Inflammatory macrophage (primary cell): ENCODE measurements around the gene FOXI1.

ENCODE experiments used
- DNase-seq, 2 donors: peaks; one replicate each; pipeline ENCODE4 v3.0.0-alpha.2; 2020 to 2022

FOXI1 gene

DNA sequence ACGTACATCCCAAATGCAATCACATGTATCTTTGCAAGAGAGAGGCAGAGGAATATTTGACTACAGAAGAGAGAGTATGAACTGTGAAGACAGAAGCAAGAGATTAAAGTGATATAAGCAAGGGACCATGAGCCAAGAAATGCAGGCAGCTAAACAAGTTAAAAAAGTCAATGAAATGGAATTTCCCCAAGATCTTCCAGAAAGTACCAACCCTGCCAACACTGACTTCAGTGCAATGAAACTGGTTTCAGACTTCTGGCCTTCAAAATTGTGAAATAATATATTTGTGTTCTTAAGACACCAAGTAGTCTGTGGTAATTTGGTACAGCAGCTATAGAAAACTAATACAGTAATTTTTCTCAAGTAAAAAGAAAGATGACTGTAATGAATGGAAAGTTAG is 20.9 kb downstream of the FOXI1 start:
- DNase-seq, result no peak

DNA sequence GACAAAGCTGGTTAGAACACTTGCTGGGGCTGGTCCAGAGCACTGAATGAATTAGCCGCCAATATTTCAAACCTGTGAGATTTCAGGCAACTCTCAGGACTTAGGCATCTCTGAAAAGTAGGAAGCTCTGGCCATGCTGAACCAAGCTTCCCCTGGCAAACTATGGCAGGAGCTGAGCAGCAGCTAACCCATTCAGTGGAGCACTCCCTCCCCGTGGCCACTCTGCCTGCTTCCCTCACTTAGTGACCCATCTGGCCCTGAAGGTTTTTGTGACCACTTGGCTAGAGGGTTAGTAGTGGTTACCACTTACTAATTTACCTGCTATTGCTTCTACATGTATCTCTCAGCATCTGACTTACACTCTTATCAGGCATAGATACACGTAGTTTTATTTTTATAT is 25.5 kb downstream of the FOXI1 start:
- DNase-seq, result no peak

DNA sequence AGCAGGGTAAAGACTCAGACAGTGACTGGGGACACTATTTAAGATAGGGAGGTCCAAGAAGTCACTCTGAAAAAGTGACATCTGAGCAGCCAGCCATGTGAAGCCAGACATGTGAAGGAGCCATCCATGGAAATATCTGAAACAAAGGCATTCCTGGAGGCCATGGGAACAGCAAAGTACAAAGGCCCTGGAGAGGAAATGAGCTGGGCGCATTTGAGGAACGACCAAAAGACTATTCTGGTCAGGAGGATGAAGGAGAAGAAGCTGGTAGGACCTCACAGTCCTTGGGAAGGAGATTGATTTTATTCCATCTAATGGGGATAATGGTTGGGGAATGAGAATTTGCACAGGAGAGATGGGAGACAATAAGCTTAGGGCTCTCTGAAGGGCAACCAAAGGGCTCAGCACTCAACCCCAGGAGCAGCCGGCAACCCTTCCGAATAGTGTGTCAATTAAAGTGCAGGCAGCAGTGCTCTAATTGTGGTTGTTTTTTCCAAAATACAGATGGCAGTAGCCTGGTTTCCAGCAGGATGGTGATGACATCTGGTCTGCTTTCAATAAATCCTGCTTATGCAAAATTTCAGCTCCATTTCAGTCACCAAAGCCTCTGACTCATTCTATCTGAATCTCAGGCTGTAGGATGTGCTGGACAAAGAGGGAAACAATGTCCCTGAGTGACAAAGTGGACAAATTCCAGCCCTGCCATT is 26.7 kb downstream of the FOXI1 start:
- DNase-seq, result no peak

DNA sequence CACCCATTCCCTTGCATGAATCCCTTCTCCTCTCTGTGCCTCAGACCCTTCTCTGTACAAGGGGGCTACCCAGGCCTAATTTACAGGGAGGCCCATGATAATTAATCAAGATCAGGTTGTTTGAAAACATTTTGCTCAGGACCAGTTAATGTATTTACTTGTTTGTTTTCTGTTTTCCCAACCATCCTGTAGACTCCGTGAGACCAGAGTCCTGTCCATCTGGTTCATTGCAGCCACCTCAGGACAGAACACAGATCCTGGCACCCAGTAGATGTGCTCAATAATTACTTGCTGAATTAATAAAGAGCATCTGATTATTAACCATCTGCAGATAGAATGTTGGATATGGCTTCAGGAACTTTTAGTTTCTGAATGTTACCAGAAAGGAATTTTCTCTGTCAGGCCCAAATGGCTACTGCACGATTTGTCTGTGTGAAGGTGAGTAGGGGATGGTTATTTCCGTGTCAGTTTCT is 27.3 kb downstream of the FOXI1 start:
- DNase-seq, result no peak

DNA sequence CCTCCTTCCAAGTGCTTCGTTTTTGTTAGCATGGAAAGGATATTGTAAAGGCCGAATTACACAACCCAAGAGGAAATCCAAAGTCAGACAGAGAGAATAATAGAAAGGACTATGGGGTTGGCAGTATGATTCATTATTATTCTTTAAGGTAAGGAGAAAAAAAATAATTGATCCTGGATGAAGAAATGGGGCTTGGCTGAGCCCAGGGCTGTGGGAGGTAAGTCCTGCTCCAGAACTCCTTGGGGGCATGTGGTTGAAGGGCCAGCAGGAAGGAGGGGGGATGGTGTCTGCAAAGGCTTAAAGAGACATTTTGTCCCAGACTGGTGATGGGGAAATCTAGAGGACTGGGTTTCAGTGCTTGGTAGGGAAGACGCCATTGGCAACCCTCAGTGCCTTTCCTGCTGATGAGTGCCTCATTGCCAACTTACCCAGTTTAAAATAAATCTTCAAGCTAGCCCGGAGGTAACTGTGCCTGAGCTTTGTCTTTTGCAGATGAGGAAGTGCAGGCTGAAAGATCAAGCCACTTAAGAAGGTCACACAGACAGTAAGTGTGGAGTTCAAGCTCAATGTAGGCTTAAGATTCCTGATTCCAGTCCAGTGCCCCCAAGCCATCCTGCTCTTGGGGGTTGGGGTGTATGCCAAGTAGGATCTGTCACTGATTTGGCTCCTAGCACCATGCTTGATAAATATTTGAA is 30.2 kb downstream of the FOXI1 start:
- no peak for DNase-seq

DNA sequence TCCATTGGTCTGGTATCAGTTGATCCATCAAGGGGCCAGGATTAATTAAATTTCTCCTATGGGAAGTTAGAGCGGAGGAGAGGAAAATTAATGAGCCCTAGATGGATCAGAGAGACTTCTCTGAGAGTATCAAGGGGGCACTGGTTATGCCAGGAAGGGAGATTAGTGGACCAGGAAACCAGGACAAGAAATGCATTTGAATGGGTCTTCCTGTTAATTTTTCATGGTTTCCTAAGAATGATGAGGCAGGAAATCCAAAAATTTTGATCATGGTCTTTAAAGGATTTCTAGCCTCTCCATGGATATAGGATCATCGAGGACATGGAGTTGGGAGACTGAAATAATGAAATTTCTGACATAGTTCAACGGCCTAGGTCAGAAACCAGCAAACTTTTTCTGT is 30.8 kb downstream of the FOXI1 start:
- DNase-seq, result no peak

DNA sequence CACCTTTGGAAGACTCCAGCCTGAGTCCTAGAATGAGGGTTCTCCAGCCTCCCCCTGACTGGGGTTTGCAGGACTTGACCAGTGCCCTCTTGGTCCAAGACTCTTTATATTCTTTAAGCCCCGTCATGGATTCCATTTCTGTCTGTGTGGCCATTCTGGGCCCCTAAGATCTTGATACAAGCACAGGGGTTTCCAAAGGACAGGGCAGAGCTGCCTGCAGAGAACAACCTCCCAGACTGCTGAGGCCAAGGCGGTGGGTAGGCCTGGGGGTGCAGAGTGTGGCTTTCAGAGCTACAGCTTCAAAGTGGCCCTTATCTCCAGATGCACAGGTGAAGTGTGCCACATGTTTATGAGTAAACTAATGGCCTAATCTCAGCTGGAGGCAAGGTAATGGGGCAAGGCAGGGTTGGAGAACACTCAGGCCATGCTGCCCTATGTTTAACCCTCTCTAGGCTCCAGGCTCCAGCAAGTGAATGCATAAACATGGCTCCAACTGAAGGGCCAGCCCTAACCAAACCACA is 32.1 kb downstream of the FOXI1 start:
- no peak for DNase-seq

DNA sequence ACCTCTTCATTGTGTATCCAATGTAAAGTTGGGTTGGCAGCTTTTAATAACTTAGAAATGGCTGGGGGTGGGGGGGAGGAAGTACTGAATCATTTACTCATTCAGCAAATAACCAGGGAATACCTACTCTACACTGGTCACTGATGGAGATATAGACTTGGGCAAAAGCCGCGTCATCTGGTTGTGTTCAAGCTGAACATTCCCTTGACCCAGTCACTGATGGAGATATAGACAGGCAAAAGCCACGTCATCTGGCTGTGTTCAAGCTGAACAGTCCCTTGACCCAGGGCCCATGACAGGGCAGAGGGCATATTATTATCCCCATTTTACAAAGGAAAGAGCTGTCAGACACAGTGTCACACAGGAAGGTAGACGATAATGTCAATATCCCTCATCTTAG is 32.6 kb downstream of the FOXI1 start:
- DNase-seq, result no peak

DNA sequence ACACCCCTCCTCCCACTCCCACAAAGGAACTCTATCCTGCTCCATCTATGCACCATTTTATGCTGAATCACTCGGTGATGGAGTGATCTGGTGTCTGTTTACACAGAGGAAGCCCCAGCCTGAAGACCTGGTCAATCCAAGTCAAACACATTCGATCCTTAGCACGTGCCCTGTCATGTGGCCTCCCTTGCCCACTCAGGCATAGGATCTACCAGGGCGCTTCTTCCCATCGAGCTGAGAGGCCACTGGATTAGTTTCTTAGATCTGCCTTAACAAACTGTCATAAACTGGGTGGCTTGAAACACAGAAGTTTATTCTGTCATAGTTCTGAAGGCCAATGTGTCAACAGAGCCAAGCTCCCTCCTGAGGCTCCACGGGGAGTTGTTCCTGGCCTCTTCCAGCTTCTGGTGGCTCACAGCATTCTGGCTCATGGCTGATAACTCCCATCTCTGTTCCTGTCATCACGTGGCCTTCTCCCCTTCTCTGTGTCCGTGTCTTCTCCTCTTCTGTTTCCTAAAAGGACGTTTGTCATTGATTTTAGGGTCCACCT is 34.2 kb downstream of the FOXI1 start:
- DNase-seq, result no peak

DNA sequence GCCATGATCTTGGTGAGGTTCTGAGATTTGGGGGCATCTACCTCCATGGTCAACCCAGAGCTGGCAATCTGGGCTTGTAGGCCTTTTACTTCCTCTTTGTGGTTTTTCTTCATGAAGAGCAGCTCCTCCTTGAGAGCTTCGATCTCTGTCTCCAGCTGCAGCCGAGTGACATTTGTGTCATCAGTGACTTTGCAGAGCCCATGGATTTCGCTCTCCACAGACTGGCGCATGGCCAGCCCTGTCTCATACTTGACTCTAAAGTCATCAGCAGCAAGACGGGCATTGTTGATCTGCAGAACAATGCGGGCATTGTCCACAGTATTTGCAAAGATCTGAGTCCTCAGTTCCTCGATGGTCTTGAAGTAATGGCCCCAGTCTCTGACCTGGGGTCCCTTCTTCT is 35.5 kb downstream of the FOXI1 start:
- DNase-seq, result peak; percentile 47 to 62

DNA sequence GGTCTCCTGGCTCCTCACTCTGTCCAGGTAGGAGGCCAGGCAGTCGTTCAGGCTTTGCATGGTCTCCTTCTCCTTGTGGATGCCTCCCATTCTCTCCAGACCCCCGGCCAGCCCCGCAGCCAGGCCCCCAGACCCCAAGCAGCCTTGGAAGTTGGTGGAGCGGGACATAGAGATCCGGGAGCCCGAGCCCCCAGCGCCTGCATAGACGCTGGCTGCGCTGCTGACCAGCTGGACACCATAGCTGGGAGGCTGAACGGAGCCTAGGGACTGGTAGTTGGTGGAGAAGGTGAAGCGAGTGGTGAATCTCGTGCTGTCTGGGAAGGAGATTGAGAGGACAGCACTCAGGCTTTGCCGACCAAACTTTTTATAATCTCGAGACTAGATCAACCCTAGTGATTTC is 35.9 kb downstream of the FOXI1 start:
- DNase-seq, result no peak

DNA sequence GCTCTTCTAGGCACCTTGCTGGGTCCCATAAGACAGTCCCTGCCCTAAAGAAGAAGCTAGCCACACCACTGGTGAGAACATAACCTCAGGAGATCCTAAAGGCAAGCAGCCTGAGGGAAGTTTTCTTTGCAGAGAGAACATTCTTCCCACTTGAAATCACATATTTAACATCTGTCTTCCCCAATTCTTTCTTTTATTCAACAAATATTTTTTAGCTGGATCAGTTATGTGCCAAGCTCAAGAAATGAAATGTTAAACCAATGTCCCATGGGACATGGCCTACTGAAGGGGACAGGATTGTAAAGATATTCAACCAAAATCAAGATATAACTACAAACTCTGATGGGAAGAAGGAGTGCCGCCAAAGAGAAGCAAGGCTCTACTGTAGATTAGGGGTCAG is 36.5 kb downstream of the FOXI1 start:
- no peak for DNase-seq

DNA sequence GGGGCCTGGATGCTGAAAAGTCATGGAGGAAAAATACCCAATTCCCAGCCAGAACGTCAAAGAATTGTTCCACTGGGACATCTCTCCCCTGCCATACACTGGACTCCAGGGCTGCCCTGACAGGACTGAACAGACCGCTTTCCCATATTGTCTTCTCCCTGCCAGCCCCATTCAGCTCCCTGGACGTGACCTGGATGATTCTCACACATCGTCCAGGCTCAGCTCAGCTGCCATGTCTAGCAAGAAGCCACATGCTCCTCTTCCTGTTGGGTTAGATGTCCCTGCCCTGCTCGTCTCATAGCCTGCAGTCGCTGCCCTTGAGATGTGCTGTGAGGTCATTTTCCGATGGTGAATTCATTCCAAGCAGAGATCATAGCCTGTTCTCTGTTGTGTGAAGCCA is 37.4 kb downstream of the FOXI1 start:
- no peak for DNase-seq

DNA sequence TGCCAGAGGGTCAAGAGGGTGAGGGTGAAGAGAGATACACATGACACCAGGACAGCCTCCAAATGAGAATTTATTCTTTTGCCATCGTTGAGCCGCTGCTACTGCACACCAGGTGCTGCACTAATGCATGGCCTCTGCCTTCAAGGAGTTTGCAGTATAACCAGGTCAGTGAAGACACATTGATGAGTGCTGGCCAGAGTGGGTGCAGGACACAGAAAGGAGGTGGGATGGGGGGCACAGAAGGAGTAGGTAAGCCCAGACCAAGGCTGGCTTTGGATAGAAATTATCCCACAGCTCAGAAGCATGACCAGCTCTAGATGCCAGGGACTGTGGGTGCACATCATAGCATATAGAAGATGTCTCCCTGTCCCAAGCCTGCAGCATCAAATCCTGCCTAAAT is 38.0 kb downstream of the FOXI1 start:
- DNase-seq, result no peak

DNA sequence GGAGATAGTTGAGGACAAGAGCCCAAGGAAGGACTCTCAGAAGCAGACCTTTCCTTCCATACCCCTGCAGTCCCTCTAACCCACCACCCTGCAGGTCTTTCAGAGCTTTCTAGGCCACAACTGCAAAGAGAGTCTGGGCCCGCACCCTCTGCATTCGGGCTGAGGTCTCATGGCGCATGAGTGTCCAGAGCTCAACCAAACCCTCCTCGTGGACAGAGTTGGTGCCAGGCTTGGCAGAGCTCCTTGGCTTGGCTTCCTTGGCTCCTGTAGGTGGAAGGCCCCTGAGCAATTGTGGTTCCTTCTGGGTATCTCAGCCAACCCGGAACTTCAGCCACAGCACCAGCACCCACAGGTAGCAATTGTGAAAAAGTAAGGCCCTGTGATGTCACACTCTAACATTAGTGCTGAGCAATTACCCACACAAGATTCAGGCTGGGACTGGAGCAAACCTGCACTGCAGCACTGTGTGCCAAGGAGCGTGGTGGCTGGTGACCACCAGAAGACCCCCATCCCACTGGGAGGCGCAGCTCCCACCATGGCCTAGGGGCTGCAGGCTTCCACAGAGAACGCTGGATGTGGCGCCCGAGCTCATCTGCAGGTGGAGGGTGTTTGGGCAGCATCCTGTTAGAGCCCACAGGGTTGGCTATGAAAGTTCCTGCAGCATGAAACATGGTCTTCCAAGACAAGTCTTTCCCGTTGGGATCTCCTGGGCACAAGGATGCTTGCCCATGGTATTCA is 38.8 kb downstream of the FOXI1 start:
- DNase-seq, result no peak

DNA sequence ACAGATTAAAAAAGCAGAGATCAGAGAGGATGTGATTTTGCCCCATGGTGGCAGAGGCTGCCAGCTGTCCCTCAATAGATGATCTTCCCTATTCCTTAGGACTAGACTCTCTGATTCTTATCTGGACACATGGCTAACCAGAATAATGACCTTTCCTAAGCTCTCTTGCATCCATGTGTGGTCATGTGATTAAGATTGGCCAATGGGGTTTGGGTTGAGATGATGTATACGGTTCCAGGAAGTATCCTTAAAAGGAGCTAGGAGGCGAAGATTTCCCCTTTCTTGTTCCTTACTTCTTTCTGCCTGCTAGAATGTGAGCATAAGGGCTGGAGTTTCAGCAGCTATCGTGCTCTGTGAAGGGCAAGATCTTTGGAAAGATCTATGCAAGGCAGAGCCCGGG is 39.8 kb downstream of the FOXI1 start:
- DNase-seq, result peak; percentile 64 to 85

DNA sequence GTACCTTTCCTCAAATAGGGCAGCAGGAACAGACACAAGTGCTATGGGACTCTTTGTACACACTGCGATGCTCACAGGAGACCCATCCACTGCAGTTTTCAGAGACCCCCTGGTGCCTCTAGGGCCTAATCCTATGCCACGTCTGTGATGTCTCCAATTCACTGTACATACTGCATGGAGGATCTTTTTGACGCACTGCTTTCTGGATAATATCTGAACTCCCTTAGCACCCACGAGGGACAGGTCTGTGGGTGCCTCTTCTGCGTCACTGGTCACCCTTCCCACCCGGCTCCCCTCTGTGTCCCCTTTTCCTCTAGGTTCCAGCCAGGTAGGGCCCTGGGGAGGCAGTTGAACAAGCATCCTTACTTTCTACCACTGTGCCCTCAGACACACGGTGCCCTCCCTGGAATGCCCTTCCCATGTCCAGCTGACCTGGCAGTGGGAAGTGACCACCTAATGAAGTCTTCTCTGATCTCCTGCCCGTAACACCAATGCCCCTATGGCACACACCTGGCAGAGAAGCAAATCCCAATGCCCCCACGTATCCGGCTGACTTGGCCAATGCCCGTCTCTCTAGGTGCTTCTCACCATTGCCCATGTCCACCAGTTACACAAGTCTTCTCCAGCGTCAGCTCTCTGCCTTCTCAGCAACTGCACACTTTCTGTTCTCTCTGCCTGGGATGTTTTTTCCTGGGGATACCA is 41.5 kb downstream of the FOXI1 start:
- no peak for DNase-seq

DNA sequence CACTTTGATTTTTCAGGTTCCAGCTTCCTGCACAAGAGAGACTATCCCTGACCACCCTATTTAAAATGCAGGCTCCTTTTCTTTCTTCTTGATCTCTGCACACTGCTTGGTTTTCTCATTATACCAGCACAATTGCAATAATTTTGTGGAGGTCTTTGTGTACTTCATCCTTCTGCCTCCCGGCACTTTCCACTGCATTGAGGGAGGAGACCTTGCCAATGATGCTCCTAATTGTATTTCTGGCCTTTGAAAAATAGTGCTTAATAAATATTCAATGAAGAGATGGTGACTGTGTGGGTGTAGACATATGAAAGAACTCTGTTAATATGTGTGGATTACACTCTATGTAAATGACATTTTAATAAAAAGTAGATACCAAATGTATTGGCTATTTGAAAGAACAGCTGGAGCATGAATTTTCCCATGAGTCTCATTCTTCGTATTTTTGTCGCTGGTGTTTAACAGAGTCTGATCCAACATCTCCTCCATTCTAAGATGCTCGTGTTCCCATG is 42.1 kb downstream of the FOXI1 start:
- DNase-seq, result no peak

DNA sequence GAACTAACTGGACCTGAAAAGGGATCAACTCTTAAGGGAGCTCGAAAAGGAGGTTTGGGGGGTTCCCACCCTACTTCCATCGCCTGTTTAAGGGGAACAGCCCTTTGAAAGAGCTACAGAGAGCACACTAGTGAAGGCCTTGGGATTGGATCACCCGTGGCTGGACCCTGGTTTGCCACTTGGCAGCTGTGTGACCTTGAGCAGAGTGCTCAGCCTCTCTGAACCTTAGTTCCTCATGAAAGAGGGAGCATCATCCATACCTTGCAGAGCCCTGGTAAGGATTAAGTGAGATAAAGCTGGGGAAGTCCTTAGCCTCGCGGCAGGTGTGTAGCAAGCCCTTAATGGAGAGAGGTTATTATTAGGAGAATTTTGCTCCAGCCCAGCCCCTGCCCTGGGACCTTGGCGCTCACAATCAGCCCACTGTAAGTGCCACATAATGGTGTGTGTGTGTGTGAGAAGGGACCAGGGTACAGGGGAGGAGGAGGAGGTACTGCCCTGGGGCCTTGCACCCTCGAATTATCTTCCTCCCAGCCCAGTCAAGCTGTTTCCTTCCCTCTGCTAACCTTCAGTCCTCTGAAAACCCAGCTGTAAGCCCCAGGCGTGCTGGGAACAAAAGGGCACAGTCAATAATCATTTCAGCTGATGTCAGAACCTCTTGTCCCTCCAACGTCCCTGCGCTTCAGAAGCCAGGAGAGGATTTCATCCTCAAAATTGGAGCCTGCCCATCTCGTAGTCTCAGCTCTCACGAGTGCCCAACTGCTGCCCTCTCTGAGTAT is 42.9 kb downstream of the FOXI1 start:
- no peak for DNase-seq

DNA sequence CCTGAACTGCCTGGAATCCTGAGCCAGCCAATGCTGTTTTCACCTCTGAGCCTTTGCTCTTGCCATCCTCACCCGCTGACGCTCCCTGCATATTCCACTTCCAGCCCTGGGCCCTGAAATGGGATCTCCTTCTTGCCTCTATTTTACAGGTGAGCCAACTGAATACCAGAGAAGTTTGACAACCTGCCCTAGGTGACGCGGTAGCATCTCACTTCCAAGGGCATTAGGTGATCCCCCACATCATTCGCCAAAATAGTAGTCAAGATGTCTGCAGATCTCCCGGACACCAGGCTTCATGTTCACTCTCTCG is 43.5 kb downstream of the FOXI1 start:
- DNase-seq, result no peak

DNA sequence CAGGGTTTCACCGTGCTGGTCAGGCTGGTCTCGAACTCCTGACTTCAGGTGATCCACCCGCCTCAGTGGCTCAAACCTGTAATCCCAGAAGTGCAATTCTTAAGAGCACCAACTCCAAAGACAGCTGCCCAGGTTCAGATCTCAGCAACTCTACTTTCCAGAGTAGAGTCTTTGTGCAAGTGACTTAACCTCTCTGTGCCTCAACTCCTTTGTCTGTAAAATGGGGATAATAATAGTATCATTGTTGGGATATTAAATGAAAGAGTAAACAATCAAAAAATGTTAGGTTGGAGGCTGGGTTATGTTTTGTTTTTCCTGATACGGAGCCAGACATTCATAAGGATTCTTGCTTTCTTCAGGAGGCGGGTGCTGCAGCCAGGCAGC is 45.0 kb downstream of the FOXI1 start:
- no peak for DNase-seq
